ENCODE data around the gene EPHB3.

Gene EPHB3

DNA sequence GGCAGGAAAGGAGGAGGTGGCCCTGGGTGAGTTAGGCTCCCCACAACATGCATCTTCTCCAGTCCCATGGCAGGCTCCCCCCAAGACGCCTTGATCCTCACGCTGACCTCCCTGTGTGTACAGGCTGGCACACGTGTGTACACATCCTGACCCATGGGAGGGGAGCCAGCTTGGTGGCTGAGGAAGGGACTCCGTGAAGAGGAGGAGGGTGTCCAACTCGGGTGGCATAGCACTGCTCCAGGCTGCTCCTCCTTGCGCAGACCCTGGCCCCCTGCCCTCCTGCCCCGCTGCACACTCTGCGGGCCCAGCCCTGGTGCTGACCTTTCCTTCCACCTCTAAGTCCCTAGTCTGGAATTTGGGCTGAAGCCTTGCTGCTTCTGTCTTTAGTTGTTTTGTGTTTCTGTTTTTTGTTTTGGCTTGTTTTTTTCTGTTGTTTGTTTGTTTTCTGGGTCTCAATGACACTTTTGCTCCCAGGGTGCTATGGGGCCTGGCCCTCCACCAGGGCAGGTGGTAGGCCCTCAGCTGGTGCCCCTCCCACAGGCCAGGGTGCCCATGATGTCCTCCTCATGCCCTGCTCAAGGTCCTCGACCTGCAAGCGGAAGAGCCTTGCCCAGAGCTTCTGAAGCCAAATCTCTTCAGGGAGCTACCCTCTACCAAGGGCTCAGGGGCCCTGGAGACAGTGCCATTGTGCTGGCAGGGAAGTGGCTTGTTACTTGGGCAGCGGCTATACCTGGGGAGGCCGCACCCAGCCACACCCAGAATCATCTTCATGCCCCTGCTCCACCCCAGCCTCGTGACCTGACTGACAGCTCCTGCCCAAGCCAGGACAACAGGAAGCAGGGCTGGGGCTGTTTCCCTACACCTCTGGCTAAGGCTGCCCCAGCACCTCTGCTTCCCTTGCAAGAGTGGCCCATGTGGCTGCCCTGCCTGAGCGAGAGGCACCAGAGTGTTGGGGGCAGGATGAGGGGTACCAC is 5.1 kb downstream of the EPHB3 start:
- Histone ChIP-seq H3K4me1 (ENCODE audit: insufficient read depth, low read length) (peaks cover 41% of the 10 kb centered on the region), H3K9ac (ENCODE audit: low read depth, low read length) (no peak overlapping the region), H3K36me3 (ENCODE audit: insufficient read depth, low read length) (no peaks in the 10 kb centered on the region), H3K9me3 (ENCODE audit: insufficient read depth, low read depth, low read length) (no peaks in the 10 kb centered on the region), H3K4me3 (ENCODE audit: low read length) (no peak overlapping the region), H3K27me3 (ENCODE audit: insufficient read depth, low read length) (peaks cover 97% of the 10 kb centered on the region), H3K27ac (ENCODE audit: low read depth, low read length) (no peak overlapping the region)
- 87% methylated on average over 14 of the region's 14 CpGs for WGBS

- no peak overlapping the region for H3K27ac ChIP-seq (ENCODE audit: low read depth, low read length)
- H3K4me1 ChIP-seq (ENCODE audit: insufficient read depth, low read length), result peaks cover 41% of the 10 kb centered on the region
- 50% methylated on average over 16 of the region's 16 CpGs for WGBS
- peaks cover 97% of the 10 kb centered on the region for H3K27me3 ChIP-seq (ENCODE audit: insufficient read depth, low read length)
- H3K9ac ChIP-seq (ENCODE audit: low read depth, low read length), result 0 out of 2 replicates have a peak overlapping the region, but pooled peaks have one; percentile 15
- H3K36me3 ChIP-seq (ENCODE audit: insufficient read depth, low read length), result no peaks in the 10 kb centered on the region
- no peaks in the 10 kb centered on the region for H3K9me3 ChIP-seq (ENCODE audit: insufficient read depth, low read depth, low read length)
- H3K4me3 ChIP-seq (ENCODE audit: low read length), result peak overlapping the region; percentile 58
These were observed 6.5 kb downstream of the EPHB3 start for GRCh38 chr3:184567946-184568559.

- Histone ChIP-seq H3K36me3 (ENCODE audit: insufficient read depth, low read length) (no peaks in the 10 kb centered on the region), H3K4me3 (ENCODE audit: low read length) (peak overlapping the region; percentile 58), H3K9me3 (ENCODE audit: insufficient read depth, low read depth, low read length) (no peaks in the 10 kb centered on the region), H3K9ac (ENCODE audit: low read depth, low read length) (0 out of 2 replicates have a peak overlapping the region, but pooled peaks have one; percentile 15), H3K4me1 (ENCODE audit: insufficient read depth, low read length) (peaks cover 41% of the 10 kb centered on the region), H3K27me3 (ENCODE audit: insufficient read depth, low read length) (peaks cover 95% of the 10 kb centered on the region), H3K27ac (ENCODE audit: low read depth, low read length) (no peak overlapping the region)
- 3% methylated on average over 16 of the region's 16 CpGs for WGBS
These were observed 7.0 kb downstream of the EPHB3 start for GRCh38 chr3:184568560-184568923.

GRCh38 chr3:184568924-184569829 is 7.6 kb downstream of the EPHB3 start:
- H3K27ac ChIP-seq (ENCODE audit: low read depth, low read length), result no peak overlapping the region
- WGBS, result 3% methylated on average over 62 of the region's 68 CpGs

GRCh38 chr3:184570035-184570434 is 8.4 kb downstream of the EPHB3 start:
- peaks cover 80% of the 10 kb centered on the region for H3K27me3 ChIP-seq (ENCODE audit: insufficient read depth, low read length)
- peak overlapping the region; percentile 58 for H3K4me3 ChIP-seq (ENCODE audit: low read length)

More at GRCh38 chr3:184568924-184569829, 7.6 kb downstream of the EPHB3 start:
- no peak overlapping the region for H3K9ac ChIP-seq (ENCODE audit: low read depth, low read length)
- H3K4me1 ChIP-seq (ENCODE audit: insufficient read depth, low read length), result peaks cover 38% of the 10 kb centered on the region
- H3K4me3 ChIP-seq (ENCODE audit: low read length), result peak overlapping the region; percentile 58
- peaks cover 89% of the 10 kb centered on the region for H3K27me3 ChIP-seq (ENCODE audit: insufficient read depth, low read length)
- no peaks in the 10 kb centered on the region for H3K36me3 ChIP-seq (ENCODE audit: insufficient read depth, low read length)
- no peaks in the 10 kb centered on the region for H3K9me3 ChIP-seq (ENCODE audit: insufficient read depth, low read depth, low read length)

DNA sequence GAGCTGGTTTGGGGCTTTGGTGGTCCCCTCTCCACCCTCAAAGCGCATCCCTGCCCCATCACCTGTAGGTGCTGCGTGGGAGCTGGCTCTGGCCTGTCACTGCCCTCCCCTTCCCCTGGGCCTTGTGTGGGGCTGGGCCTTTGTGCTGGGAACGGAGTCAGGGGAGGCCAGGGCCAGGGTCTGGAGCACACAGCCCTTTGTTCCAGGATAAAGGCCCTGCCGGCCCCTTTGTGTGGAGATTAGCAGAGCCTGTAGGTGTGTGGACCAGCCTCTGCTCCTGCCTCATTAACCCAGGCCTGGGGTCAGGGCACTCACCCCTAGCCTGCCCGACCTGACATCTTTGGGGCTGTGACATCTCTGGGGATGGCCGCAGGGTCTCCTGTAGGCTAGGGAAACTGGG is 8.9 kb downstream of the EPHB3 start:
- H3K4me3 ChIP-seq (ENCODE audit: low read length), result no peak overlapping the region
- H3K27me3 ChIP-seq (ENCODE audit: insufficient read depth, low read length), result peaks cover 76% of the 10 kb centered on the region
- H3K9ac ChIP-seq (ENCODE audit: low read depth, low read length), result no peak overlapping the region
- H3K36me3 ChIP-seq (ENCODE audit: insufficient read depth, low read length), result no peaks in the 10 kb centered on the region
- WGBS, result 36% methylated on average over 6 of the region's 6 CpGs
- peaks cover 37% of the 10 kb centered on the region for H3K4me1 ChIP-seq (ENCODE audit: insufficient read depth, low read length)
- no peak overlapping the region for H3K27ac ChIP-seq (ENCODE audit: low read depth, low read length)
- H3K9me3 ChIP-seq (ENCODE audit: insufficient read depth, low read depth, low read length), result no peaks in the 10 kb centered on the region

More at GRCh38 chr3:184570035-184570434, 8.4 kb downstream of the EPHB3 start:
- WGBS, result 55% methylated on average over 3 of the region's 3 CpGs
- Histone ChIP-seq H3K9ac (ENCODE audit: low read depth, low read length) (no peak overlapping the region), H3K4me1 (ENCODE audit: insufficient read depth, low read length) (peaks cover 38% of the 10 kb centered on the region), H3K27ac (ENCODE audit: low read depth, low read length) (no peak overlapping the region), H3K36me3 (ENCODE audit: insufficient read depth, low read length) (no peaks in the 10 kb centered on the region), H3K9me3 (ENCODE audit: insufficient read depth, low read depth, low read length) (no peaks in the 10 kb centered on the region)

GRCh38 chr3:184571750-184572377 is 10.3 kb downstream of the EPHB3 start:
- H3K27ac ChIP-seq (ENCODE audit: low read depth, low read length), result no peak overlapping the region
- 88% methylated on average over 12 of the region's 12 CpGs for WGBS
- H3K4me1 ChIP-seq (ENCODE audit: insufficient read depth, low read length), result peaks cover 30% of the 10 kb centered on the region
- peaks cover 71% of the 10 kb centered on the region for H3K27me3 ChIP-seq (ENCODE audit: insufficient read depth, low read length)
- no peak overlapping the region for H3K9ac ChIP-seq (ENCODE audit: low read depth, low read length)
- no peaks in the 10 kb centered on the region for H3K9me3 ChIP-seq (ENCODE audit: insufficient read depth, low read depth, low read length)
- H3K36me3 ChIP-seq (ENCODE audit: insufficient read depth, low read length), result no peaks in the 10 kb centered on the region
- no peak overlapping the region for H3K4me3 ChIP-seq (ENCODE audit: low read length)

GRCh38 chr3:184572633-184573270 is 11.2 kb downstream of the EPHB3 start:
- H3K4me3 ChIP-seq (ENCODE audit: low read length), result no peak overlapping the region
- H3K9ac ChIP-seq (ENCODE audit: low read depth, low read length), result no peak overlapping the region
- peaks cover 62% of the 10 kb centered on the region for H3K27me3 ChIP-seq (ENCODE audit: insufficient read depth, low read length)
- peaks cover 30% of the 10 kb centered on the region for H3K4me1 ChIP-seq (ENCODE audit: insufficient read depth, low read length)
- H3K27ac ChIP-seq (ENCODE audit: low read depth, low read length), result no peak overlapping the region
- WGBS, result 93% methylated on average over 33 of the region's 33 CpGs
- H3K36me3 ChIP-seq (ENCODE audit: insufficient read depth, low read length), result no peaks in the 10 kb centered on the region
- H3K9me3 ChIP-seq (ENCODE audit: insufficient read depth, low read depth, low read length), result no peaks in the 10 kb centered on the region

DNA sequence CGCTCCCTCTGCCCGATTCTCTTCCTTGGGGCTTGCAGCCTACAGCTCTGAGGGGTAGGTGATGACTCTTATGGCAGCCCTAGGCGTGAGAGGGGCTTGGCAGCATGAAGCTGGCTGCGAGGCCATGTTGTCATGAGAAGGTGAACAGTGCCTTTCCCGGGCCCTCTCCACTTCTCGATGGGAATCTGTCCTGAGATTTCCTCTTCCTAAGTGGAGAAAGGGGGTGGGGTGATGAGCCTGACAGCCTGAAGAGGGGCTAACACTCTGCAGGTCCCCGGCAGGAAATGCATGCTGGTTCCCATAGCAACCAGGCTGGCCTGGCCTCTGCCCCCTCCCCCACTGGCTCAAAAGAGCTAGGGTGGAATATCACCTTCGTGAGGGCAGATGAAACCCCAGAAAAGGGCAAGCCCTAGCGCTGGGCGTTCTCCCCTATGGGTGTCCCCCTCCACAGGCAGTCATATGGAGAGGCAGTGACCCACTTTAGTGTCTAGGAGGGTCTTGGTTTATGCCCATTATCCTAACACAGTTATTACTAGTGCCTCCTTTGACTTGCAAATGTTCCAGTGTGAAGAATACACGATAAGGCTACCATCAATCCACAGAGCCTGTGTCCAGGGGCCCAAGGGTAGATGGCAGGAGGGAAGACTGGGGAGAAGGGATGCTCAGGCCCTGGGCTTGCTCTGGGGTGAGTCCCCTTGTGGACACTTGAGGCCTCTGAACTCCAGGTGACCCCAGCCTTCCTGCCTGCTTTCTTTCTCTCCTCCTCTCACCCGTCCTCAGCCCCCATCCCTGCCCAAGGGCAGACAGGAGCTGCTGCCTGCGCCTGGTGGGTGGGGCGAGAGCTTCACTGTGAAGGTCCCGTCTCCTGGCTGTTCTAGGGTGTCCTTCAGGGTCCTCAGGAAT is 13.2 kb downstream of the EPHB3 start:
- no peak overlapping the region for H3K27ac ChIP-seq (ENCODE audit: low read depth, low read length)
- no peaks in the 10 kb centered on the region for H3K9me3 ChIP-seq (ENCODE audit: insufficient read depth, low read depth, low read length)
- WGBS, result 23% methylated on average over 15 of the region's 15 CpGs
- H3K9ac ChIP-seq (ENCODE audit: low read depth, low read length), result no peak overlapping the region
- peaks cover 50% of the 10 kb centered on the region for H3K27me3 ChIP-seq (ENCODE audit: insufficient read depth, low read length)
- peaks cover 29% of the 10 kb centered on the region for H3K4me1 ChIP-seq (ENCODE audit: insufficient read depth, low read length)
- no peaks in the 10 kb centered on the region for H3K36me3 ChIP-seq (ENCODE audit: insufficient read depth, low read length)
- H3K4me3 ChIP-seq (ENCODE audit: low read length), result peak overlapping the region; percentile 42

Measured in HUES64 (cell line).